ENCODE measurements around the gene ZNF532.
"Not testable (repeated sequence)": the region's sequence is repeated elsewhere in the genome, so short reads cannot be mapped to it uniquely, and the experiment has no call there.

ZNF532 gene

GRCh38 chr18:59001166-59001565 is 136.5 kb downstream of the ZNF532 start:
- no peak for DNase-seq (ENCODE audit: low spot score)

- no peak for DNase-seq (ENCODE audit: low spot score)
Observed at GRCh38 chr18:59001721-59002120, 137.0 kb downstream of the ZNF532 start.

GRCh38 chr18:59002974-59003594 is 138.4 kb downstream of the ZNF532 start:
- peak; percentile 32 for DNase-seq (ENCODE audit: low spot score)

GRCh38 chr18:59005262-59005661 is 140.6 kb downstream of the ZNF532 start:
- DNase-seq (ENCODE audit: low spot score), result peak; percentile 36

- no peak for DNase-seq (ENCODE audit: low spot score)
Observed at GRCh38 chr18:59006461-59007067, 141.9 kb downstream of the ZNF532 start.

- peak; percentile 79 for DNase-seq (ENCODE audit: low spot score)
Observed at GRCh38 chr18:59008302-59008974, 143.8 kb downstream of the ZNF532 start.

- no peak for DNase-seq (ENCODE audit: low spot score)
Observed at GRCh38 chr18:59009846-59010245, 145.2 kb downstream of the ZNF532 start.

- DNase-seq (ENCODE audit: low spot score), result no peak
Observed at GRCh38 chr18:59011289-59011688, 146.6 kb downstream of the ZNF532 start.

GRCh38 chr18:59011786-59012185 is 147.1 kb downstream of the ZNF532 start:
- DNase-seq (ENCODE audit: low spot score), result no peak

GRCh38 chr18:59012815-59013705 is 148.4 kb downstream of the ZNF532 start:
- DNase-seq (ENCODE audit: low spot score), result no peak

- no peak for DNase-seq (ENCODE audit: low spot score)
Observed at GRCh38 chr18:59013744-59014143, 149.1 kb downstream of the ZNF532 start.

GRCh38 chr18:59015531-59016152 is 151.0 kb downstream of the ZNF532 start:
- no peak for DNase-seq (ENCODE audit: low spot score)

GRCh38 chr18:59021500-59021899 is 156.8 kb downstream of the ZNF532 start:
- DNase-seq (ENCODE audit: low spot score), result no peak

GRCh38 chr18:59022167-59022945 is 157.7 kb downstream of the ZNF532 start:
- DNase-seq (ENCODE audit: low spot score), result no peak

- no peak for DNase-seq (ENCODE audit: low spot score)
Observed at GRCh38 chr18:59024829-59025228, 160.2 kb downstream of the ZNF532 start.

GRCh38 chr18:59025532-59025931 is 160.9 kb downstream of the ZNF532 start:
- DNase-seq (ENCODE audit: low spot score), result not testable (repeated sequence)

GRCh38 chr18:59026364-59026763 is 161.7 kb downstream of the ZNF532 start:
- DNase-seq (ENCODE audit: low spot score), result no peak

GRCh38 chr18:59026831-59027410 is 162.2 kb downstream of the ZNF532 start:
- no peak for DNase-seq (ENCODE audit: low spot score)

GRCh38 chr18:59029663-59030429 is 165.2 kb downstream of the ZNF532 start:
- no peak for DNase-seq (ENCODE audit: low spot score)

GRCh38 chr18:59032308-59032707 is 167.6 kb downstream of the ZNF532 start:
- DNase-seq (ENCODE audit: low spot score), result no peak

All from kidney capillary endothelial cell (primary cell).